Uterus (tissue), 4 donors: ENCODE results near the gene IGIP. TPM values are rescaled to one million over a fixed set of nuclear protein-coding genes. Genes with fewer than 3 reads are reported as not detected.

Source experiments
- DNase-seq, 2 donors: peaks; one replicate each; pipeline ENCODE4 v3.0.0-alpha.2; 2019 to 2020
- H3K27ac ChIP-seq, 2 donors: fragments of 200-600 bp; sonication (generic); 1 replicate in 1 of 2; 2 replicates in 1 of 2; pipeline ENCODE4 v1.5.1; 2016 to 2018
- H3K27me3 ChIP-seq, 2 donors: fragments of 200-600 bp; sonication (generic); one replicate each; pipeline ENCODE4 v1.5.1; 2018 to 2019; ENCODE audit warnings: control low read depth in 1 of 2
- H3K36me3 ChIP-seq, 2 donors: fragments of 200-600 bp; sonication (generic); one replicate each; pipeline ENCODE4 v1.5.1; 2019; ENCODE audit warnings: control low read depth in 1 of 2
- H3K4me1 ChIP-seq, 2 donors: fragments of 200-600 bp; sonication (generic); one replicate each; pipeline ENCODE4 v1.5.1; 2018 to 2019; ENCODE audit warnings: control low read depth in 1 of 2
- H3K4me3 ChIP-seq, 2 donors: fragments of 200-600 bp; sonication (generic); 1 replicate in 1 of 2; 2 replicates in 1 of 2; pipeline ENCODE4 v1.5.1; 2018 to 2019; ENCODE audit warnings: mild to moderate bottlenecking in 1 of 2
- H3K9me3 ChIP-seq, 2 donors: fragments of 200-600 bp; sonication (generic); one replicate each; pipeline ENCODE4 v1.5.1; 2019; ENCODE audit warnings: control low read depth in 1 of 2
- POLR2A ChIP-seq, 2 donors: fragments of 450-650 bp; IDR thresholded peaks; one replicate each; pipeline ENCODE4 v1.6.1; 2016; ENCODE audit warnings: antibody characterized with exemption in 2 of 2, mild to moderate bottlenecking in 1 of 2, moderate library complexity in 1 of 2
- intact Hi-C: fragments of 100-400 bp; cut with DNase I; formaldehyde crosslinking; loops from one replicate; pipeline ENCODE4 v1.15.1; 2023; ENCODE audit warnings: low total_unique reads
- total RNA-seq, 4 donors: library from RNA; depleted of rRNA in 3 of 4; stranded (reverse); fragments of >200 nt in 3 of 4; gene quantifications; one replicate each; pipeline versions ENCODE4 v1.1.0 to v1.2.4, GENCODE V29; 2014 to 2023
- TF ChIP-seq, protein P1 (sequence below), 4 experiments: fragments of 200-600 bp in 2 of 4; fragments of 450-650 bp in 2 of 4; sonication (generic) in 2 of 4; IDR thresholded peaks; one replicate each; pipeline ENCODE4 v1.5.1; 2016 to 2019; ENCODE audit warnings: antibody characterized with exemption in 4 of 4, mild to moderate bottlenecking in 2 of 4, moderate library complexity in 1 of 4
- donor health status: DM: yes; HTN: yes; CAD: no.

Gene IGIP
- total RNA-seq, 4 donors from 2014 or later: 17.8 to 33.5 (median 31.2) TPM

- TF ChIP-seq POLR2A (IDR thresholded peaks at IDR 0.05): no peak
- TF ChIP-seq, protein P1, sequence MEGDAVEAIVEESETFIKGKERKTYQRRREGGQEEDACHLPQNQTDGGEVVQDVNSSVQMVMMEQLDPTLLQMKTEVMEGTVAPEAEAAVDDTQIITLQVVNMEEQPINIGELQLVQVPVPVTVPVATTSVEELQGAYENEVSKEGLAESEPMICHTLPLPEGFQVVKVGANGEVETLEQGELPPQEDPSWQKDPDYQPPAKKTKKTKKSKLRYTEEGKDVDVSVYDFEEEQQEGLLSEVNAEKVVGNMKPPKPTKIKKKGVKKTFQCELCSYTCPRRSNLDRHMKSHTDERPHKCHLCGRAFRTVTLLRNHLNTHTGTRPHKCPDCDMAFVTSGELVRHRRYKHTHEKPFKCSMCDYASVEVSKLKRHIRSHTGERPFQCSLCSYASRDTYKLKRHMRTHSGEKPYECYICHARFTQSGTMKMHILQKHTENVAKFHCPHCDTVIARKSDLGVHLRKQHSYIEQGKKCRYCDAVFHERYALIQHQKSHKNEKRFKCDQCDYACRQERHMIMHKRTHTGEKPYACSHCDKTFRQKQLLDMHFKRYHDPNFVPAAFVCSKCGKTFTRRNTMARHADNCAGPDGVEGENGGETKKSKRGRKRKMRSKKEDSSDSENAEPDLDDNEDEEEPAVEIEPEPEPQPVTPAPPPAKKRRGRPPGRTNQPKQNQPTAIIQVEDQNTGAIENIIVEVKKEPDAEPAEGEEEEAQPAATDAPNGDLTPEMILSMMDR (IDR thresholded peaks at IDR 0.05): peak; percentile 92 to 95 (median 94)
- peak overlapping the region; percentile 6 to 20 for H3K4me3 ChIP-seq
- peak; percentile 88 to 89 for DNase-seq
- intact Hi-C loops: loop anchor here (10.0 kb wide), 1 partner anchor 372 kb away; no protein-coding TSS in a partner anchor
- H3K27me3 ChIP-seq: no peaks in the 10 kb centered on the region
- peak overlapping the region in 1 of 2 donors; percentile 59 for H3K27ac ChIP-seq
- no peaks in the 10 kb centered on the region for H3K9me3 ChIP-seq
- H3K36me3 ChIP-seq: no peaks in the 10 kb centered on the region
- peaks cover 0 to 3% of the 10 kb centered on the region in 2 donors for H3K4me1 ChIP-seq
These were observed 31.5 kb downstream of the IGIP start for GRCh38 chr5:140157032-140157781.

- no peaks in the 10 kb centered on the region for H3K9me3 ChIP-seq
These were observed 33.5 kb downstream of the IGIP start for GRCh38 chr5:140159014-140159927.

GRCh38 chr5:140162275-140162674, 36.5 kb downstream of the IGIP start:
- TF ChIP-seq, protein P1 (IDR thresholded peaks at IDR 0.05): no peak
- no peak for TF ChIP-seq POLR2A (IDR thresholded peaks at IDR 0.05)
- DNase-seq: no peak
- Histone ChIP-seq H3K4me1 (peaks cover 0 to 3% of the 10 kb centered on the region in 2 donors), H3K27ac (no peak overlapping the region), H3K9me3 (no peaks in the 10 kb centered on the region), H3K36me3 (no peaks in the 10 kb centered on the region), H3K27me3 (no peaks in the 10 kb centered on the region), H3K4me3 (no peak overlapping the region)
- intact Hi-C loops: no loop called here

More at GRCh38 chr5:140159014-140159927, 33.5 kb downstream of the IGIP start:
- no peak overlapping the region for H3K27ac ChIP-seq
- TF ChIP-seq, protein P1 (IDR thresholded peaks at IDR 0.05): no peak
- TF ChIP-seq POLR2A (IDR thresholded peaks at IDR 0.05): no peak
- no peaks in the 10 kb centered on the region for H3K27me3 ChIP-seq
- DNase-seq: no peak
- peaks cover 0 to 3% of the 10 kb centered on the region in 2 donors for H3K4me1 ChIP-seq
- no peaks in the 10 kb centered on the region for H3K36me3 ChIP-seq
- intact Hi-C loops: loop anchor here (10.0 kb wide), 1 partner anchor 374 kb away; no protein-coding TSS in a partner anchor
- no peak overlapping the region for H3K4me3 ChIP-seq

- no peaks in the 10 kb centered on the region for H3K4me1 ChIP-seq
- peak in 1 of 2 donors; percentile 7 for DNase-seq
- intact Hi-C loops: no loop called here
- no peak overlapping the region for H3K27ac ChIP-seq
- H3K9me3 ChIP-seq: no peaks in the 10 kb centered on the region
- H3K27me3 ChIP-seq: no peaks in the 10 kb centered on the region
- TF ChIP-seq, protein P1 (IDR thresholded peaks at IDR 0.05): no peak
- H3K36me3 ChIP-seq: no peaks in the 10 kb centered on the region
- H3K4me3 ChIP-seq: no peak overlapping the region
These were observed 37.0 kb downstream of the IGIP start for GRCh38 chr5:140162781-140163180.
